ENCODE data around the gene SPON2.

Gene SPON2

GRCh38 chr4:1194010-1194900 lies 21.9 kb upstream of the SPON2 start:
- no peaks in the 10 kb centered on the region for H3K4me1 ChIP-seq (ENCODE audit: control insufficient read depth in 2 of 2, insufficient read depth in 1 of 2, low read depth in 1 of 2, low read length in 2 of 2)
- no peak overlapping the region for H3K27ac ChIP-seq (replicated peaks; ENCODE audit: low read length)
- no peak overlapping the region for H4K91ac ChIP-seq (ENCODE audit: low read depth, low read length, poor library complexity)
- H3K27me3 ChIP-seq (ENCODE audit: control insufficient read depth in 3 of 3, insufficient read depth in 3 of 3, low read depth in 1 of 3, low read length in 3 of 3), result peaks cover 0 to 6% (median 0%) of the 10 kb centered on the region in 3 experiments
- H2BK12ac ChIP-seq (ENCODE audit: low read length), result peak overlapping the region; percentile 22
- H4K8ac ChIP-seq (ENCODE audit: low read depth, low read length), result no peak overlapping the region
- H2BK15ac ChIP-seq (ENCODE audit: low read length), result peak overlapping the region; percentile 67
- peak overlapping the region; percentile 35 for H2AFZ ChIP-seq (ENCODE audit: low read length)
- H3K36me3 ChIP-seq (replicated peaks in 1 of 2; ENCODE audit: control insufficient read depth in 2 of 2, insufficient read depth in 2 of 2, low read length in 2 of 2), result no peaks in the 10 kb centered on the region
- peak overlapping the region; percentile 86 for H2AK5ac ChIP-seq (ENCODE audit: low read depth, low read length)
- H3K4me3 ChIP-seq (ENCODE audit: low read length in 2 of 2), result no peak overlapping the region
- no peak overlapping the region for H3K23ac ChIP-seq (ENCODE audit: low read depth, low read length, poor library complexity)
- no peak for DNase-seq (ENCODE audit: low spot score)
- H3K4me2 ChIP-seq (ENCODE audit: insufficient read depth, low read length, poor library complexity, severe bottlenecking), result no peak overlapping the region
- WGBS, 2 donors (ENCODE audit: extremely low coverage in 2 of 2, insufficient read length in 2 of 2, insufficient replicate concordance in 1 of 2), result no CpG with 5 or more reads among the region's 52 CpGs
- no peak overlapping the region for H3K9ac ChIP-seq (ENCODE audit: low read depth, low read length, poor library complexity)
- H3K14ac ChIP-seq (ENCODE audit: low read length), result peak overlapping the region; percentile 63
- no peaks in the 10 kb centered on the region for H3K79me1 ChIP-seq (ENCODE audit: low read depth, low read length)
- H3K18ac ChIP-seq (ENCODE audit: low read length), result peak overlapping the region; percentile 83
- H2BK5ac ChIP-seq (ENCODE audit: low read length), result no peak overlapping the region
- H3K4ac ChIP-seq (ENCODE audit: low read length), result no peak overlapping the region
- H2BK120ac ChIP-seq (ENCODE audit: low read depth, low read length), result no peak overlapping the region
- H3K9me3 ChIP-seq (replicated peaks in 1 of 2; ENCODE audit: control insufficient read depth in 2 of 2, insufficient read depth in 1 of 2, low read depth in 1 of 2, low read length in 2 of 2), result peaks cover 0 to 4% of the 10 kb centered on the region in 2 donors

GRCh38 chr4:1193206-1194009 lies 21.0 kb upstream of the SPON2 start:
- no peak overlapping the region for H3K4ac ChIP-seq (ENCODE audit: low read length)
- peak overlapping the region; percentile 95 for H3K14ac ChIP-seq (ENCODE audit: low read length)
- H2AFZ ChIP-seq (ENCODE audit: low read length), result no peak overlapping the region
- no peak overlapping the region for H4K8ac ChIP-seq (ENCODE audit: low read depth, low read length)
- WGBS, 2 donors (ENCODE audit: extremely low coverage in 2 of 2, insufficient read length in 2 of 2, insufficient replicate concordance in 1 of 2), result 100% methylated on average over 5 of the region's 28 CpGs; no CpG with 5 or more reads in 1 of the 2 donors
- H3K79me1 ChIP-seq (ENCODE audit: low read depth, low read length), result no peaks in the 10 kb centered on the region
- H3K23ac ChIP-seq (ENCODE audit: low read depth, low read length, poor library complexity), result no peak overlapping the region
- H3K18ac ChIP-seq (ENCODE audit: low read length), result peak overlapping the region; percentile 83
- no peak overlapping the region for H2BK5ac ChIP-seq (ENCODE audit: low read length)
- peaks cover 0 to 9% (median 0%) of the 10 kb centered on the region in 3 experiments for H3K27me3 ChIP-seq (ENCODE audit: control insufficient read depth in 3 of 3, insufficient read depth in 3 of 3, low read depth in 1 of 3, low read length in 3 of 3)
- peak overlapping the region; percentile 86 for H2AK5ac ChIP-seq (ENCODE audit: low read depth, low read length)
- no peak for DNase-seq (ENCODE audit: low spot score)
- peak overlapping the region; percentile 22 for H2BK12ac ChIP-seq (ENCODE audit: low read length)
- no peak overlapping the region for H2BK15ac ChIP-seq (ENCODE audit: low read length)
- no peak overlapping the region for H2BK120ac ChIP-seq (ENCODE audit: low read depth, low read length)
- peak overlapping the region; percentile 1 for H4K91ac ChIP-seq (ENCODE audit: low read depth, low read length, poor library complexity)
- no peaks in the 10 kb centered on the region for H3K4me1 ChIP-seq (ENCODE audit: control insufficient read depth in 2 of 2, insufficient read depth in 1 of 2, low read depth in 1 of 2, low read length in 2 of 2)
- H3K36me3 ChIP-seq (replicated peaks in 1 of 2; ENCODE audit: control insufficient read depth in 2 of 2, insufficient read depth in 2 of 2, low read length in 2 of 2), result no peaks in the 10 kb centered on the region
- peaks cover 0 to 4% of the 10 kb centered on the region in 2 donors for H3K9me3 ChIP-seq (replicated peaks in 1 of 2; ENCODE audit: control insufficient read depth in 2 of 2, insufficient read depth in 1 of 2, low read depth in 1 of 2, low read length in 2 of 2)
- no peak overlapping the region for H3K4me3 ChIP-seq (ENCODE audit: low read length in 2 of 2)
- no peak overlapping the region for H3K4me2 ChIP-seq (ENCODE audit: insufficient read depth, low read length, poor library complexity, severe bottlenecking)
- no peak overlapping the region for H3K27ac ChIP-seq (replicated peaks; ENCODE audit: low read length)
- no peak overlapping the region for H3K9ac ChIP-seq (ENCODE audit: low read depth, low read length, poor library complexity)

- no peaks in the 10 kb centered on the region for H3K36me3 ChIP-seq (replicated peaks in 1 of 2; ENCODE audit: control insufficient read depth in 2 of 2, insufficient read depth in 2 of 2, low read length in 2 of 2)
Measured at GRCh38 chr4:1192493-1193205, 20.3 kb upstream of the SPON2 start.

More at GRCh38 chr4:1192493-1193205, 20.3 kb upstream of the SPON2 start:
- H2BK15ac ChIP-seq (ENCODE audit: low read length), result no peak overlapping the region
- no peaks in the 10 kb centered on the region for H3K4me1 ChIP-seq (ENCODE audit: control insufficient read depth in 2 of 2, insufficient read depth in 1 of 2, low read depth in 1 of 2, low read length in 2 of 2)
- H2BK12ac ChIP-seq (ENCODE audit: low read length), result no peak overlapping the region
- no peak overlapping the region for H3K9ac ChIP-seq (ENCODE audit: low read depth, low read length, poor library complexity)
- H3K4me2 ChIP-seq (ENCODE audit: insufficient read depth, low read length, poor library complexity, severe bottlenecking), result no peak overlapping the region
- peak overlapping the region; percentile 52 for H2AFZ ChIP-seq (ENCODE audit: low read length)
- H3K4me3 ChIP-seq (ENCODE audit: low read length in 2 of 2), result no peak overlapping the region
- H3K27me3 ChIP-seq (ENCODE audit: control insufficient read depth in 3 of 3, insufficient read depth in 3 of 3, low read depth in 1 of 3, low read length in 3 of 3), result peaks cover 0 to 11% (median 0%) of the 10 kb centered on the region in 3 experiments
- DNase-seq (ENCODE audit: low spot score), result no peak
- no peak overlapping the region for H4K8ac ChIP-seq (ENCODE audit: low read depth, low read length)
- peak overlapping the region; percentile 1 for H4K91ac ChIP-seq (ENCODE audit: low read depth, low read length, poor library complexity)
- no peaks in the 10 kb centered on the region for H3K79me1 ChIP-seq (ENCODE audit: low read depth, low read length)
- H2BK120ac ChIP-seq (ENCODE audit: low read depth, low read length), result no peak overlapping the region
- H3K9me3 ChIP-seq (replicated peaks in 1 of 2; ENCODE audit: control insufficient read depth in 2 of 2, insufficient read depth in 1 of 2, low read depth in 1 of 2, low read length in 2 of 2), result peaks cover 0 to 4% of the 10 kb centered on the region in 2 donors
- H3K23ac ChIP-seq (ENCODE audit: low read depth, low read length, poor library complexity), result no peak overlapping the region
- H3K14ac ChIP-seq (ENCODE audit: low read length), result peak overlapping the region; percentile 95
- H3K27ac ChIP-seq (replicated peaks; ENCODE audit: low read length), result no peak overlapping the region
- peak overlapping the region; percentile 30 for H2BK5ac ChIP-seq (ENCODE audit: low read length)
- H3K4ac ChIP-seq (ENCODE audit: low read length), result no peak overlapping the region
- WGBS, 2 donors (ENCODE audit: extremely low coverage in 2 of 2, insufficient read length in 2 of 2, insufficient replicate concordance in 1 of 2), result no CpG with 5 or more reads among the region's 13 CpGs
- peak overlapping the region; percentile 60 for H3K18ac ChIP-seq (ENCODE audit: low read length)
- H2AK5ac ChIP-seq (ENCODE audit: low read depth, low read length), result no peak overlapping the region
